ENCODE results near the gene CCDC183. TPM values are rescaled to one million over a fixed set of nuclear protein-coding genes. Genes with fewer than 3 reads are reported as not detected.
A peak's percentile ranks its signal among the peaks of the same experiment; 100 is the strongest.
"Not testable (repeated sequence)": the region's sequence is repeated elsewhere in the genome, so short reads cannot be mapped to it uniquely, and the experiment has no call there.

CCDC183 gene
- total RNA-seq, 1 donor from 2014 or later, result 0.06 TPM

GRCh38 chr9:136799079-136799853 lies 3.1 kb downstream of the CCDC183 start:
- H3K4me3 ChIP-seq (ENCODE audit: low read depth, low read length), result peak overlapping the region; percentile 64
- TF ChIP-seq CTCF (conservative IDR thresholded peaks at IDR 0.05; ENCODE audit: low read depth, low read length), result no peak
- DNase-seq (ENCODE audit: low read depth), result no peak

GRCh38 chr9:136799854-136800657 lies 3.9 kb downstream of the CCDC183 start:
- peak overlapping the region; percentile 64 for H3K4me3 ChIP-seq (ENCODE audit: low read depth, low read length)
- DNase-seq (ENCODE audit: low read depth), result no peak
- no peak for TF ChIP-seq CTCF (conservative IDR thresholded peaks at IDR 0.05; ENCODE audit: low read depth, low read length)

GRCh38 chr9:136802321-136802720 lies 6.2 kb downstream of the CCDC183 start:
- no peak for DNase-seq (ENCODE audit: low read depth)
- no peak for TF ChIP-seq CTCF (conservative IDR thresholded peaks at IDR 0.05; ENCODE audit: low read depth, low read length)
- no peak overlapping the region for H3K4me3 ChIP-seq (ENCODE audit: low read depth, low read length)

GRCh38 chr9:136803009-136803550 lies 6.9 kb downstream of the CCDC183 start:
- not testable (repeated sequence) for H3K4me3 ChIP-seq (ENCODE audit: low read depth, low read length)

GRCh38 chr9:136803551-136804508 lies 7.7 kb downstream of the CCDC183 start:
- DNase-seq (ENCODE audit: low read depth), result no peak
- H3K4me3 ChIP-seq (ENCODE audit: low read depth, low read length), result no peak overlapping the region
- TF ChIP-seq CTCF (conservative IDR thresholded peaks at IDR 0.05; ENCODE audit: low read depth, low read length), result no peak

More at GRCh38 chr9:136803009-136803550, 6.9 kb downstream of the CCDC183 start:
- not testable (repeated sequence) for DNase-seq (ENCODE audit: low read depth)

GRCh38 chr9:136804509-136805206 lies 8.5 kb downstream of the CCDC183 start:
- no peak overlapping the region for H3K4me3 ChIP-seq (ENCODE audit: low read depth, low read length)
- TF ChIP-seq CTCF (conservative IDR thresholded peaks at IDR 0.05; ENCODE audit: low read depth, low read length), result no peak
- DNase-seq (ENCODE audit: low read depth), result no peak
